ENCODE measurements around the gene SULT2B1.
A peak's percentile ranks its signal among the peaks of the same experiment; 100 is the strongest.

SULT2B1 gene

GRCh38 chr19:48634424-48635262 lies 82.7 kb downstream of the SULT2B1 start:
- DNase-seq (ENCODE audit: low read depth) = peak; percentile 83

DNA sequence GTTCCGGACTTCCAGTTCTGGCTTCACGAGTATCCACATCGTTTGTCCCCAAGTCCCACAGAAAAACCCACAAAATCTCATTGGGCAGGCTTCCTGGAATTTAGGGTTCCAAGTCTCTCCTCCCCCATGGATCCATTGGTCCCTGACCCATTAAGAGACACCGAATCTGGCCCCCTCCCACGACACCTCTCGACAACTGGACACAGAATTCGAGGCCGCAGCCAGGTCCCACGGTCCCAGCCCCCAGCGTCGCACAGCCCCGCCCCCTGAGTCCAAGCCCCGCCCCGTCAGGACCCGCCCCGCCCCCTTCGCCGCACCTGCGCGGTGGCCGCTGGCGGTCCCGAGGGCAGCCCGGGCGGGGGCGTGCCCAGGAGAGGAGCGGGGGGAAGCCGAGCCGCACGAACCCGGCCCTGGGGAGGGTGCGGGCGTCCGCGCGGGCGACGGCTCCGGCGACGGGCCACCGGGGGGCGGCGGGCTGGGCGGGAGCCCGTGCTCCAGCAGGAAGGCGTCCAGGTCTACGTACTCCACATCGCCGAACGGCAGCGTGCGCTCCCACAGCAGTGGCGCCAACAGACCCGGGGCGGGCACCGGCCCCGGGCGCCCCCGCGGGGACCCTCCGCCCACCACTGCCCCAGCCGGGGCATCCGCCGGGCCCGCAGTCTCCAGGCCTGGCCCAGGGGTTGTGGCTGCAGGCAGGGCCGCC lies 83.4 kb downstream of the SULT2B1 start:
- DNase-seq (ENCODE audit: low read depth) = peak; percentile 60

- DNase-seq (ENCODE audit: low read depth) = no peak
Measured at GRCh38 chr19:48635966-48636858, 84.2 kb downstream of the SULT2B1 start.

- DNase-seq (ENCODE audit: low read depth) = no peak
Measured at GRCh38 chr19:48636859-48637448, 85.0 kb downstream of the SULT2B1 start, which contains the start of gene DBP. Gene DBP, minus strand, starts transcription at chr19:48637379. Its CDS starts 385 bp downstream, at chr19:48636994.

- peak; percentile 99 for DNase-seq (ENCODE audit: low read depth)
Measured at GRCh38 chr19:48637449-48637947, 85.5 kb downstream of the SULT2B1 start.

DNA sequence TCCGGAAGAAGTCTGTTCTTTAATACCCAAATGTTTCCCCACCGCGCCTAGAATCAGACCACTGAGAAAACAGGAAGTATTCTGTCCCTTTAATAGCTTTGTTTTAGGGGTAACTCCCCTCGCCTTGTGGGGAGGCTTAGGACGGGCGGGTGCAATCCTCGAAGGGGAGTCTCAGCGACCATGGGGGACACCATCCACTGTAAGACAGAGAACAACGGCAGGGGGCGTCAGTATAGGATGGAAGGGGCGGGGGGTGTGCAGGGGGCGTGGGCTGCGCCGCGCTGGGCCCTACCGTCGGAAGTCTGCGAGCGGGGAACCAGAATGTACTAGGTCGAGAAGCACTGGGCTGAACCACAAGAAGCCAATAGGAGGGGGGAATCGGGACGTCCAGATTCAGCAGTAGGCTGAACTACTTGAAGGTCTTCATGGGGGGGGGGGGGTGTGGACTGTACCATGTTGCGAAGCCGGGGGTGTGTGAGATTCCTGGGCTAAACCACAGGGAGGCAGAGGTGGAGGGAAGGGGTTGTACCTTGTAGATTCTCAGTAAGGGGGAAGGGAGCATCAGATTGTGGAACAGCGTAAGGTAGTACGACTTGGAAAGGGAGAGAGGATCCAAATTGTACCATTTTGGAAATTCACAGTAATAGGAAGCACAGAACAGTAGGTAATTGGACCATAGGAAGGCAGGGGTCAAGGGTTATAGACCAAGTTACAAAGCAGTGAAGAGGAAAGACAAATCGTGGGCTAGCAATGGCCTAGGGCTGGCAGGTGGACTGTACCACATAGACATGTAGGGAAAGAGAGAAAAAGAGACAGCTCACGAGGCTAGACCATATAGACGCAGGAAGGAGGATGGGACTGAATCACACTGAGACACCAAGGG lies 86.2 kb downstream of the SULT2B1 start:
- peak; percentile 67 for DNase-seq (ENCODE audit: low read depth)

- DNase-seq (ENCODE audit: low read depth) = no peak
Measured at GRCh38 chr19:48638831-48639381, 86.9 kb downstream of the SULT2B1 start.

DNA sequence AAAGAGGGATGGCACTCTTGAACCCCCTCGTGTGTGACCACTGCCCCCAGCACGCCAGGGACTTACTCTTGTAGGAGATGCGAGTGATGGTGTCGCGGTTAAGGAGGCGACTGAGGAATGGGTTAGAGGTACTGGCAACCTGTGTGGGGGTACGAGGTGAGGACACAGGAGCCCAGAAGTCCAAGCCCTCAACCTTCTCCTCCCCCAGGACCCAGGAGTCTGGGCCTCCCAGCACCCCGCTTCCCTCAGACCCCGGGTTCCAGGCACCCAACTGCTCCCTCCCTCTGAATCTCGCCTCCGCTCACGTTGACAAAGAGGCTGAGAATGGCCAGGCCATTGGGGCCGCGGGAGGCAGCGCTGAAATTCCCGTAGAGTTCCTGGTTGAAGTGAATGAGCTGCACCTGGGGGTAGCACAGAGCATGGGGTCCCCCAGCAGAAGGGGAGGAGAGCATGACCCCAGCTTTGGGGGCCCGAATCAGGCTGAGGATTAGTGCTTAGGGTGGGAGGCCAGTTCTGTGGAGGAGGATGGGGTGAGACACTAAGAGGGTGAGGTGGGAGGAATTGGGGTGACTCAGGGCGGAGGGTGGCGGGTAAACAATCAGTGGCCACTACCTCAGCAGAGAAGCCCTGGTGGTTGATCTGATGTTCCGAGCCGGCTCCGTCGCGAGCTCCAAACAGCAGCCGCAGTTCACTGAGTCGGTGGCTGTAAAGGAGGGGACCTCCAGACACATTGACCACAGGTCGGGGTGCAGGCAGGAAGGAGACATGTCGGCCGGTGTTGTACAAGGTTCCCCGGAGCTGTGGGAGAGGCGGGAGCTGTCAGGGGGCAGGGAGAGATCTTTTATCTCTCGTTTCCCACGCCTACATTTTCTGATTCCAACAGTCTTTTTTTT lies 87.8 kb downstream of the SULT2B1 start:
- DNase-seq (ENCODE audit: low read depth) = no peak

- DNase-seq (ENCODE audit: low read depth) = no peak
Measured at GRCh38 chr19:48641850-48642249, 89.9 kb downstream of the SULT2B1 start.

DNA sequence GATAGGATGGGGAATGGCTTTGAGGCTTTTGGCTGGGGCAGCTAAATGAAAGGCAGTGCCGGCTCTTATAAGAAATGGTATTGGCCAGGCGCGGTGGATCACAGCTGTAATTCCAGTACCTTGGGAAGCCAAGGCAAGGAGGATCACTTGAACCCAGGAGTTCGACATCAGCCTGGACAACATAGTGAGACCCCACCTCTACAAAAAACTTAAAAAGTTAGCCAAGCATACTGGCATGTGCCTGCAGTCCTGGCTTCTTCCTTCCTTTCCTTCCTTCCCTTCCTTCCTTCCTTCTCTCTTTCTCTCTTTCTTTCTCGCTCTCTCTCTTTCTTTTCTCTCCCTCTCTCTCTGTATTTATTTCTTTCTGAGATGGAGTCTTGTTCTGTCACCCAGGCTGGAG lies 90.9 kb downstream of the SULT2B1 start:
- DNase-seq (ENCODE audit: low read depth) = no peak

GRCh38 chr19:48644355-48644754 lies 92.4 kb downstream of the SULT2B1 start:
- DNase-seq (ENCODE audit: low read depth) = no peak

GRCh38 chr19:48644839-48645619 lies 93.1 kb downstream of the SULT2B1 start:
- peak; percentile 59 for DNase-seq (ENCODE audit: low read depth)

DNA sequence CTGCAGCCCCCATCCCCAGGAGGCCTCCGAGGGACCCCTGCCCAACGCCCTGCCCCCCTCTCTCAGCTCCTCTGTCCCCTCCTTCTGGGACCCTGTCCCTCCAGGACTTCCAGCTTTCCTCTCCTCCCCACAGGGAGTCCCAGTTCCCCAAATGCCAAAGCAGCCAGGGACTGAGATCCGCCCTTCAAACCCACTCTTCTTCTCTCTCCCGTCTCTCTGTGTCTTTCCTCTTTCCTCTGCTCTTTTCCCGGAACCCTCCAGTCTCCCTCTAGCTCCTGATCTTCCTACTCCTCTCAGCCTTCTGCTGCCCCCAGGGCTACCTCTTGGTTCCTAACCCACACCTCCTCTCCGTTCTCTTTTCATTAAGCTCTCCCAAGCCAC lies 93.6 kb downstream of the SULT2B1 start:
- DNase-seq (ENCODE audit: low read depth) = no peak

GRCh38 chr19:48646001-48646721 lies 94.2 kb downstream of the SULT2B1 start, which contains the start of gene CA11:
Gene CA11, minus strand, starts transcription at chr19:48646187. Its CDS starts 555 bp downstream, at chr19:48645632.
- DNase-seq (ENCODE audit: low read depth) = peak; percentile 81

- DNase-seq (ENCODE audit: low read depth) = no peak
Measured at GRCh38 chr19:48646722-48647216, 94.8 kb downstream of the SULT2B1 start.

- DNase-seq (ENCODE audit: low read depth) = no peak
Measured at GRCh38 chr19:48648134-48648533, 96.2 kb downstream of the SULT2B1 start.

Data from stimulated activated CD8-positive, alpha-beta memory T cell treated with anti-CD3 and anti-CD28 coated beads, Interleukin-12 subunit alpha, Interleukin-12 subunit beta, amount 100 ng/mL, for 1 hour (primary cell).